Measurements from ENCODE around the gene KRTAP5-9.

DNA sequence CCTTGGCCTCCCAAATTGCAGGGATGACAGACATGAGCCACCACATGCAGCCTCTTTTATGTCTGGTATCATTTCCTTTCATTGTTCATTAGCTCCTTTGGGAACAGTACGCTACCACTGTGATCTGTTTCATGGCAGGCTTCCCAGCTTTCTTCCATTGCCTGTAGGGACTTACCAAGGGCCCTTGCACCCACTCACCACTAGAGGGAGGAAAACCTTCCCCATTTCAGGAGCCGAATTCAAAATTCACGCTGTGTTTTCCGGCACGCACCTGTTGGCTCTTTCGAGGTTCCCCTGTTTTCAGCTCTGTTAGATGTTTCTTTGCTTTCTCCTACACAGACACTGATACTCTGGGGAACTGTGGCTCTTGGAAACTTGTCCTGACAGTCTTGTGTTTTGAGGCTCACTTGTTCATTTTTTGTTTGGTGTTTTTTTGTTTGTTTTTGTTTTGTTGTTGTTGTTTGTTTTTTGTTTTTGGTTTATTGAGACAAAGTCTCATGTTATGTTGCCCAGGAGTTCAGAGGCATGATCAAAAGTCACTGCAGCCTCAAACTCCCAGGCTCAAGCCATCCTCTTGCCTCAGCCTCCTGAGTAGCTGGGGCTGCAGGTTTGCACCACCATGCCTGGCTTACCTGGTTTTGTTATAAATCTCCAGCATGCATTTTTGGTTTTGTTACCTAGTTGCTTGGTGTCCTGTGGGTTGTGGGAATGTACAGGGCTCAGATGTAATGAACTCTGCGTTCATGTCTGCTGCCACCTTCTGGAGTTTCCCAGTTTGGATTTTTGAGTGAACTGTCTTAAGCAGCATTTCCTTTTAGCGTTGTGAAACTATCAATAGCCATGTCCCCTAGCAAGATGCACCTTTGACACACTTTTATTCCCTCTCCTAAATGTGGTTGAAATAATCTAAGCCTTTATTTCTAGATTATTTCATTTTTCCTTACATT, 32.1 kb downstream of the KRTAP5-9 start:
- TF ChIP-seq TAF1 (IDR thresholded peaks at IDR 0.05; ENCODE audit: borderline replicate concordance, insufficient read depth, low read length) (no peak), POLR2AphosphoS5 (IDR thresholded peaks at IDR 0.05; ENCODE audit: low read depth, low read length) (no peak), REST (IDR thresholded peaks at IDR 0.05; ENCODE audit: insufficient read depth in 1 of 2, low read depth in 2 of 2, low read length in 2 of 2) (no peak), FOXP2 (optimal IDR thresholded peaks at IDR 0.05; ENCODE audit: borderline replicate concordance, extremely low read depth, extremely low read length, insufficient read depth) (no peak)

All from PFSK-1 (cell line).